ENCODE measurements around the gene INPP4B. TPM values are rescaled to one million over a fixed set of nuclear protein-coding genes. Genes with fewer than 3 reads are reported as not detected.

INPP4B gene
- total RNA-seq, 1 experiment from 2014 or later: 14.3 TPM

DNA sequence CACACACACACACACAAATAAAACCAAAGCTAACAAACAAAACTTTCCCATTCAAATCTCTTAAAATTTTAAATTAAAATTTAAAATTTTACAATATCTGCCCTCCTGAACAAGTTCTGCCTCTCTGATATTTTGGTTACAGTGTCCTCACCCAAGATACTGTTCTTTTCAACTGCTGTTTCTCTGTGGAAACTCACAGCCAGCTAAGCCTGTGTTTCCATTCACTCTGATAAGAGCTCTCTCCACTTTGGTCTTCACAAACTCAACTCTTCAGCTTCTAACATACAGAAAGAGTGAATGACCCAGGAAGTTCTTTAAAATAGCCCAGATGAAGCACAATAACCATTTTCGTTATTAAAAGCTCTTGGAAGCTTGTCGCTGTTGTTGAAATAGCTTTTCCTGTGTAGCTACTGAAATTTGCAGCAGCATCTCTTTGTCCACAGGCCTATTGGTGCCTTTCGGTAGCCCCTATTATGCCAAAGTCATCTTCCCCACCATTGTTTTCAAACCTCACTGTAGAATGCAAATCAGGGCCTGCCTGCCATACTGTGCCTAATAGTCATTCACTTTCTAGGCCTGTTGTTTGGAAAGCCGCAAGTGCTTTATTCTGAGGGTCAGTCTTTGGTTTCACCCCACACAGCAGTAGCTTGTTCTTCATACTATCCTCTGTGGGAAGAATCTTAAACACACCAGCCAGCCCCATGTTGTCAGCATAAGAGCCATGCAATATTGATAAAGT is 19.4 kb downstream of the INPP4B start:
- Histone ChIP-seq H3K36me3 (ENCODE audit: control insufficient read depth in 1 of 2, insufficient read depth in 2 of 2, low read length in 2 of 2) (no peaks in the 10 kb centered on the region), H3K9me2 (ENCODE audit: insufficient read depth) (no peaks in the 10 kb centered on the region), H4K20me1 (ENCODE audit: insufficient read depth) (no peaks in the 10 kb centered on the region), H3K27ac (ENCODE audit: low read depth, low read length) (no peak overlapping the region), H3K4me3 (replicated peaks in 1 of 2; ENCODE audit: low read depth in 1 of 2, low read length in 2 of 2) (no peak overlapping the region), H3K9me3 (ENCODE audit: control insufficient read depth in 1 of 2, insufficient read depth in 1 of 2, low read depth in 1 of 2, low read length in 2 of 2) (no peaks in the 10 kb centered on the region), H2AFZ (ENCODE audit: low read depth, low read length, poor library complexity, severe bottlenecking) (no peak overlapping the region), H3K79me2 (ENCODE audit: insufficient read depth, low read length) (no peaks in the 10 kb centered on the region), H3K27me3 (ENCODE audit: insufficient read depth, low read length) (no peaks in the 10 kb centered on the region), H3K4me1 (ENCODE audit: control insufficient read depth in 1 of 2, insufficient read depth in 2 of 2, low read length in 2 of 2) (peaks cover 0 to 9% of the 10 kb centered on the region in 2 experiments; a peak in 3 of 4 replicates), H3K9ac (ENCODE audit: low read length) (no peak overlapping the region), H3K4me2 (ENCODE audit: low read length) (no peak overlapping the region)
- BruUV-seq (replicated peaks): no TSS peak
- RAD21 ChIA-PET (ENCODE audit: low non-redundant PET in 1 of 2, low total read pairs in 2 of 2, uncharacterized antibody in 2 of 2, unreplicated experiment in 2 of 2): no interaction called here
- intact Hi-C loops (cut with micrococcal nuclease): no loop called here
- POLR2A ChIA-PET: no interaction called here
- TF ChIP-seq, protein P1, sequence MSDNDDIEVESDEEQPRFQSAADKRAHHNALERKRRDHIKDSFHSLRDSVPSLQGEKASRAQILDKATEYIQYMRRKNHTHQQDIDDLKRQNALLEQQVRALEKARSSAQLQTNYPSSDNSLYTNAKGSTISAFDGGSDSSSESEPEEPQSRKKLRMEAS (IDR thresholded peaks at IDR 0.05): no peak
- TF ChIP-seq ZFX (IDR thresholded peaks at IDR 0.05) (no peak), FOSL1 (IDR thresholded peaks at IDR 0.05; ENCODE audit: low read depth) (no peak), EZH2phosphoT487 (IDR thresholded peaks at IDR 0.05; ENCODE audit: borderline replicate concordance) (no peak), YY1 (IDR thresholded peaks at IDR 0.05; ENCODE audit: extremely low read depth, insufficient replicate concordance, low read depth, low read length) (no peak), CEBPB (IDR thresholded peaks at IDR 0.05; ENCODE audit: low read depth) (no peak), SRF (IDR thresholded peaks at IDR 0.05; ENCODE audit: low read depth) (no peak)
- TF ChIP-seq, protein P2, sequence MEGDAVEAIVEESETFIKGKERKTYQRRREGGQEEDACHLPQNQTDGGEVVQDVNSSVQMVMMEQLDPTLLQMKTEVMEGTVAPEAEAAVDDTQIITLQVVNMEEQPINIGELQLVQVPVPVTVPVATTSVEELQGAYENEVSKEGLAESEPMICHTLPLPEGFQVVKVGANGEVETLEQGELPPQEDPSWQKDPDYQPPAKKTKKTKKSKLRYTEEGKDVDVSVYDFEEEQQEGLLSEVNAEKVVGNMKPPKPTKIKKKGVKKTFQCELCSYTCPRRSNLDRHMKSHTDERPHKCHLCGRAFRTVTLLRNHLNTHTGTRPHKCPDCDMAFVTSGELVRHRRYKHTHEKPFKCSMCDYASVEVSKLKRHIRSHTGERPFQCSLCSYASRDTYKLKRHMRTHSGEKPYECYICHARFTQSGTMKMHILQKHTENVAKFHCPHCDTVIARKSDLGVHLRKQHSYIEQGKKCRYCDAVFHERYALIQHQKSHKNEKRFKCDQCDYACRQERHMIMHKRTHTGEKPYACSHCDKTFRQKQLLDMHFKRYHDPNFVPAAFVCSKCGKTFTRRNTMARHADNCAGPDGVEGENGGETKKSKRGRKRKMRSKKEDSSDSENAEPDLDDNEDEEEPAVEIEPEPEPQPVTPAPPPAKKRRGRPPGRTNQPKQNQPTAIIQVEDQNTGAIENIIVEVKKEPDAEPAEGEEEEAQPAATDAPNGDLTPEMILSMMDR (IDR thresholded peaks at IDR 0.05 in 2 of 3, conservative IDR thresholded peaks at IDR 0.05 in 1 of 3; ENCODE audit: borderline replicate concordance in 1 of 3, insufficient read depth in 1 of 3, low read depth in 2 of 3, low read length in 2 of 3): no peak
- TF ChIP-seq, protein P3, sequence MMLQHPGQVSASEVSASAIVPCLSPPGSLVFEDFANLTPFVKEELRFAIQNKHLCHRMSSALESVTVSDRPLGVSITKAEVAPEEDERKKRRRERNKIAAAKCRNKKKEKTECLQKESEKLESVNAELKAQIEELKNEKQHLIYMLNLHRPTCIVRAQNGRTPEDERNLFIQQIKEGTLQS (IDR thresholded peaks at IDR 0.05): no peak
- CTCF ChIA-PET: no interaction called here
- DNase-seq (ENCODE audit: low read depth, low spot score): no peak
- no peak for ATAC-seq
